Endometrial microvascular endothelial cells (primary cell): Measurements from ENCODE around the gene EXD1. TPM values are rescaled to one million over a fixed set of nuclear protein-coding genes. Genes with fewer than 3 reads are reported as not detected.
"Not testable (repeated sequence)": the region's sequence is repeated elsewhere in the genome, so short reads cannot be mapped to it uniquely, and the experiment has no call there.

Source experiments
- in situ Hi-C: cut with HindIII; loops from 2 replicates; pipeline ENCODE4 v1.10.0; 2017; ENCODE audit warnings: low sequenced_read_pairs, low pct_unique_long_range_greater_than_20kb; ENCODE audit errors: inconsistent ontology term
- total RNA-seq: library from RNA; depleted of rRNA; stranded (reverse); fragments of >200 nt; gene quantifications from one replicate; pipeline ENCODE4 v1.2.3, GENCODE V29; 2015; ENCODE audit errors: inconsistent ontology term

Gene EXD1
- total RNA-seq, 1 donor from 2014 or later = not detected

DNA sequence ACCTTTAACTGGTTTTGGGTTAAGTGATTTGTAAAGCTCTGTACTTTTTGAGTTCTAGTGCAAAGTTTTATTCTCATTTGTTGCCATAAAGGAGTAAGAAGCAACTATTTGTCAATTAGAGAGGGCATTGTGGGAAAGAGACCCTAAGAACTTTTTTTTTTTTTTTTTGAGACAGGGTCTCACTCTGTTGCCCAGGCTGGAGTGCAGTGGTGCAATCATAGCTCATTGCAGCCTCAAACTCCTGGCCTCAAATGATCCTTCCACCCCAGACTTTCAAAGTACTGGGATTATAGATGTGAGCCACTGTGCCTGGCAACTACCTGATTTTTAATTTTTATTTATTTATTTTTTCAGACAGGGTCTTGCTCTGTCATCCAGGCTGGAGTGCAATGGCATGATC is 5.4 kb upstream of the EXD1 start:
- in situ Hi-C loops = no loop called here

DNA sequence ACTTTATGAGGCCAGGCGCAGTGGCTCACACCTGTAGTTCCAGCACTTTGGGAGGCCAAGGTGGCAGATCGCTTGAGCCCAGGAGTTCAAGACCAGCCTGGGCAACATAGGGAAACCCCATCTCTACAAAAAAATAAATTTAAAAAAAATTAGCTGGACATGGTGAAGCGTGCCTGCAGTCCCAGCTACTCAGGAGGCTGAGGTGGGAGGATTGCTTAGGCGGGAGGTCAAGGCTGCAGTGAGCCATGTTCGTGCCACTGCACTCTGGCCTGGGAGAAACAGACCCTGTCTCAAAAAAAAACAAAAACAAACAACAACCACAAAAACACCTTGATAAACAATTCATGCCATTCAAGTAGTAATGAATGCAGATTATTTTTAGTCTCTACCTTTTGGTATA is 4.7 kb upstream of the EXD1 start:
- in situ Hi-C loops = not testable (repeated sequence)

DNA sequence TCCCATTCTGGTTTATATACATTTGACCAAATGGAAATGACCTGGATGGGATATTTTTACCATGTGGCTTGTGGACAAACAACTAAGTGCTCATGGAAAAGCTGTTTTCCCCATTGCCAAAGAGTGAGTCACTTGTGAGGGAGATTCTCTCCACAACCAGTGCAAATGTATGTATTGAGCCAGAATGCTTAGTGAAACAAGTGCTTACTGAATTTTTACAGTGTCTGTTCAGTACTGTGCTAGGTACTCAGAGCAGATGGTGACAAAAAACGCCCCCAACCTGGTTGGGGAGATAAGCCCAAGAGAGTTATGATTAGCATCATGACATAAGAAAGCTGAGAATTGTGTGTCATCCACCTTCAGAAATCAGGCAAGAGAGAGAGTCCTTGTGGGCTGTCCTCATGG is 2.8 kb upstream of the EXD1 start:
- in situ Hi-C loops = no loop called here

DNA sequence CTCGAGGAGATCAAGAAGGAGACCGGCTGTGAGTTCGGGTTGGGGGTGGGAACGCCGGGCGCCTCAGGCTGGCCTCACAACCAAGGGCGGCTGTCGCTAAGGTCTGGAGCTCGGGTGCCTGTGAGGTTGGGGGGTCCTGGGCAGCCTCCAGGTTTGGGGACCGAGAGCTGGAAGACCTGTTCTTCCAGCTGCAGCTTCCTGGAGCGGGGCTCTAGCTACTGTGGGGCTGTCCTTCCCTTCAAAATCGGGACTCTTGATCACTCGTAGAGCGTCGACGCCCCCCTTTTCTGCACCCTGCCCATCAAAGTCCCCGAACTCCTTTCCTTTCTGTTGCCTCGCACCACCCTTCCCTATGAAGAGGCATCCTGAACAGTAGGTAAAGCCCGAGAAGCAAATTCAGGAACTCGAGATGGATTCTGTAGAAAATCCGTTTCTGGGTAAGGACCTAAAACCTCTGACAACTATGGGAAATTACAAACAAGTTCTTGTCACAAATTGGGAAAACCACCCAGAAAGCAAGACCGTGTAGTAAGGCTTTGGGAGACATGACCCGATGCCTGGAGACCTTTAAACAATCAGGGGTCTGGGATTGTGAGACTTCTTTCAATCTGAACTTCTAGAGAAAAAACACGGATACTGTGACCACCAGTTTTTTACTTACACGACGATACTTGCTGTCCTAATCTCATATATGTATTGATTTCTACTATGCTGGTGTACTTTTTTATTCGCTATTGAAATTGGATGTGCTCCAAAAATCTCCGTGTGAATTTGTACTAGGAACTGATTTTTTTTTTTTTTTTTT is 1.1 kb upstream of the EXD1 start:
- in situ Hi-C loops = no loop called here

DNA sequence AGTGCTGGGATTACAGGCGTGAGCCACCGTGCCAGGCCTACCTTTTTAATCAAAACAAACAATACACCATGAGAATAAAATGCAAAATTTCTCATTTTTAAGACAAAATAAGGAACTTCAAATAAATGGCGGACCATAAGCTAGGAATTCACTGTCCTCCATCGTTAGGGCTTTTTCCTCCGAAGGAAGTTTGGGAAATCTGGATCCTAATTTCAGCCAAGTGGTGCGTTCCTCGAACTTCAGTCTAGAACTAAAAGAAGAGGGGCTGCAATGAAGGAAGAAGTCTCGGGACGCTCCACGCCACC is 260 bp downstream of the EXD1 start:
- in situ Hi-C loops = no loop called here

DNA sequence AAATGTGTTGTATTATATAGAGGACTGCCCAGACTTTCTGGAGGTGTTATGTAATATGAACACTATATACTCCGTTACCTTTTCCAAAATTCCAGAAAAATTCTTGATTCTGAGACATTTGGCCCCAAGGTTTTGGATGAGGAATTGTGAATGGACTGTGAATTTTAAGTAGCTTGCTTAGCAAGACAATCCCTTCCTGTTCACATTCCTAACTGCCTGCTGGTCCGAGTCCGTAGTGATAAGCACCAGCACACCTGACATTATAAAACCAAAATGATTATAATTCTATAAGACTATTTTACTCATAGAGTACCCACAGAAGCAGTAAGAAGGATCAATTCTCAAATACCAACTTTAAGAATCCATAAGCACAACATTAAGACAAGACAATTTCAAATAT is 11.2 kb downstream of the EXD1 start:
- in situ Hi-C loops = no loop called here

DNA sequence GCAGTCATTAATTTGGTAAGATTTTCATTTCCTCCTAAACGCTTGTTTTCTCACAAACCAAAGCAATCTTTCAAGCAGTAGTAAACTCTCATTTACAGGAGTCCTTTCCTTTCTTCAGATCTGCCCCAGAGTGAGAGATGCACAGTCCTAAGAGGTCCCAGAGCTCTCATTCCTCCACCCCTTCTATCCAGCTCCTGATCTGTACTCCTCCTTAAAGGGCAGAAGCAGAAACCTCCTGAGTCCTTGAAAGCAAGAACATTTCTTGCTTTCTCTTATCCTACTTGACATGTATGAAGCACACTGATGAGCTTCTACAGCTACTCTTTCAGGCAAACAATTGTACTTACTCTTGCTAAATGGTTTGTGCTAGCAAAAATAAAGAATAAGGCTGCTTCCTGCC is 11.7 kb downstream of the EXD1 start:
- in situ Hi-C loops = no loop called here

DNA sequence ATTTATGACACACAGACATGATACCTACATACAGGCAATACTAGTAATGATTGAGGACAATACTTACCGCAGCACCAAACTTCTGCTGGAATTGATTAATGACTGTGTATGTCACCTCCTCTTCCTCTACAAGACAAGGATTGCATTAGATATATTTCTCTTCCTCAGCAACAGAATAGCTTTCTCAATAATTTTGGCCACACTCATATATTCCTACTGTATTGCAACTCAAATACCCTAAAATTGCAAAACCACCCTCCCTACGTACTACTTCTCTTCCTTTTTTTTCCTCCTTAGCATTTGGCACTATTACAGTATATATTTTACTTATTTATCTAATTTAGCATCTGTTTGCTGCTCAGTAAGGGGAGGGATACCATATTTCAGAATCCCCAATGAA is 14.8 kb downstream of the EXD1 start:
- in situ Hi-C loops = no loop called here

DNA sequence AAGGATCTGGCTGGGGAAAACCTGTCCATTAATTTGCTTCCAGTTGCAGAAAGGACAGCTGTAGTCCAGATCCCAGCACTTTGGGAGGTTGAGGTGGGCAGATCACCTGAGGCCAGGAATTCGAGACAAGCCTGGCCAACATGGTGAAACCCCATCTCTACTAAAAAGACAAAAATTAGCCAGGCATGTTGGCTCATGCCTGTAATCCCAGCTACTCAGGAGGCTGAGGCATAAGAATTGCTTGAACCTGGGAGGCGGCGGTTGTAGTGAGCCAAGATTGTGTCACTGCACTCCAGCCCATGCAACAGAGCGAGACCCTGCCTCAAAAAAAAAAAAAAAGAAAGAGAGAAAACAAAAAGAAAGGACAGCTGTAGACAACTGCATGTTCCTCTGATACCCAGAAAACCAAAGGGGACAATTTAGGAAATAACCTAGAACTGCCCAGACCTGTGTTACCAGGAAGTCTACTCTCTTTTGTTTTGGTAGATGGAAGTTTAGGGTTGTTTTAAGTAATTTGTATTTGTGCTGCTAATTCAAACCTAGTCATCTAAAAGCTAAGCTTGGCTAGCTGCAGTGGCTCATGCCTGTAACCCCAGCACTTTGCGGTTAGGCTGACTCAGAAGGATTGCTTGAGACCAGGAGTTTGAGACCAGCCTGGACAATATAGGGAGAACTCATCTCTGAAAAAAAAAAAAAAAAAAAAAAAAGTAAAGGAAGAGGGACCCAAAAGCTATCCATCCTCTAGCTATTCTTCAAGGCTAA is 22.7 kb downstream of the EXD1 start:
- in situ Hi-C loops = no loop called here

DNA sequence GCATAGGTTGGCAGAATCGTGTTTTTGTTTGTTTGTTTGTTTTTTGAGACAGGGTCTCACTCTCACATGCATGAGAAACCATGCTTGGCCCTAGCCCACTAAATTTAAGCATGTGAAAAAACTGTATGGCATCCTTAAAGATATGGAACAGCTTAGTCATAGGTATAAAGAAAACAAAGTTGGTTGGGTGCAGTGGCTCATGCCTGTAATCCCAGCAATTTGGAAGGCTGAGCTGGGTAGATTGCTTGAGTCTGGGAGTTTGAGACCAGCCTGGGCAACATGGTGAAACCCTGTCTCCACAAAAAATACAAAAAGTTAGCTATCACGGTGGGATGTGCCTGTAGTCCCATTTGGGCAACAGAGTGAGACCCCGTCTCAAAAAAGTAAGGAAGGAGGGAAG is 25.2 kb downstream of the EXD1 start:
- in situ Hi-C loops = no loop called here

DNA sequence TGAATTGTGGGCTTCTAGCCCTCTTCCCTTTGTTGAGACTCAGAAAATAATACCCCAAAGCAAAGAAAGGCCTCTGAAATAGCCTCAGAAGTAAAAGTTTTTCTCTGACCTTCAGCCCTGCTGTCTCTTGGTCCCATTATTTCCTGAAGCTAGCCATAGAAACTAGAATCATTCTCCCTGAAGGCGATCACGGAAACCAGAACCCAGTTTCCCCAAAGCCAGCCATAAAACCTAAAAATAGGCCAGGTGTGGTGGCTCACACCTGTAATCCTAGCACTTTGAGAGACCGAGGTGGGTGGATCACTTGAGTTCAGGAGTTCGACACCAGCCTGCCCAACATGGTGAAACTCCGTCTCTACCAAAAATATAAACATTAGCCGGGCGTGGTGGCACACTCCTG is 27.2 kb downstream of the EXD1 start:
- in situ Hi-C loops = no loop called here

DNA sequence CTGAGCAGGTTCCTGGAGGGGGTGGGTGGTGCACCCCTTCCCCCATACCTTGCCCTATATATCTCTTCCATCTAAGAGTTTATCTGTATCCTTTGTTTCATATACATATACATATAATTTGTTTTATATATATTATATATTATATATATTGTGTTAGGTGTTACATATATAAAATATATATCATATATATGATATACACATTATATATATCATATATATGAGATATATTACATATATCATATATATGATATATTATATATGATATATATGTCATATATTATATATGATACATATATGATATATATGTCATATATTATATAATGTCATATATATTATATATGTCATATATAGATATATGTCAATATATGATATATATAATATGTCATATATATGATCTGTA is 31.1 kb downstream of the EXD1 start:
- in situ Hi-C loops = no loop called here

DNA sequence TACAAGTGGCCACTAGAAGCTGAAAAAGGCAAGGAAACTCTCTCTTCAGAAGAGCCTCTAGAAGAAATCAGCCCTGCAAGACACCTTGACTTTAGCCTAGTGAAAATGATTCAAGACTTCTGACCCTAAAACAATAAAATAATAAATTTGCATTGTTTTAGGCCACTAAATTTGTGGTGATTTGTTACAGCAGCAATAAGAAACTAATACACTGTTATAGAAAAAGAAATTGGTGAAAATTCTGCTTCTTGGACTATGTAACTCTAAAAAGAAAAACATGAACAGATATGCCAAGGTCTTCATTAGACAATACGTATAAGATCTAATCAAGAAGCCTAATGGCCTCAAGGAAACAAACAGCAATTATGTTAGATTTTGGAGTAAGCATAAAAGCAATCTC is 36.1 kb downstream of the EXD1 start:
- in situ Hi-C loops = no loop called here

DNA sequence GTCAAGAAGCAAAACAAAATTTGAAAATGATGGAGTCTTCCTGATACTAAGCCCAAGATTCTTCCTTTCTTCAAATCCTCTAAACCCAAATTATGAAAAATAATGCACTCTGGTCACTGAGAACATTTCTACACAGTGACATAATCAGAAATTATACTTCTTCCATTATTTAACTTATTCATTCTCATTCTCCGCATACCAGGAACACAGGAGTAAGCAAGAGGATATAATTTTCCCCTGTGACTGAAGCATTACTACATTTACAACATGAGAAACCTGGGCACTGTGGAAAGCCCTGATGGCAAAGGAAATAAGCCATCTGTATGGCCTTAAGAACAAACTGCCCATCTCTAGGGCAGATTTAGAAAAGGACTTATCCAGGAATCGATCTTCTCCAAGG is 47.0 kb downstream of the EXD1 start:
- in situ Hi-C loops = no loop called here

DNA sequence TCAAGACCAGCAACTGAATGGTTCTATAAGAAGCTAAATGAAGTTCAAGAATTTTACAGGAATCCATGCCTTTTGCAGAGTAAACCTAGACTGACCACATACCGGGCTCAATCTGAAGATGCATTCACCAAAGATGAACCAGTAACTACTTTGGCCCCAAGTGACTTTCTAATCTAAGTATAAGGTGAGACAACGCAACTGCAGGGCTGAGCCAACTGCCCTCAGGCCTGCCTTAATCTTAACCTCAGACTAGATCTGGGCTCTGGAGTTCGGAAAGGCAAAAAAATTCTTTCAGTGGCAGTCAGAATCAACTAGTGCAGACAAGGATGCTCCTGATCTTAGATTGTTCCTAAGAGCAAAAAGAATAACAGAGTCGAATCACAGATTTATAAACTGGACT is 48.3 kb downstream of the EXD1 start:
- in situ Hi-C loops = no loop called here

DNA sequence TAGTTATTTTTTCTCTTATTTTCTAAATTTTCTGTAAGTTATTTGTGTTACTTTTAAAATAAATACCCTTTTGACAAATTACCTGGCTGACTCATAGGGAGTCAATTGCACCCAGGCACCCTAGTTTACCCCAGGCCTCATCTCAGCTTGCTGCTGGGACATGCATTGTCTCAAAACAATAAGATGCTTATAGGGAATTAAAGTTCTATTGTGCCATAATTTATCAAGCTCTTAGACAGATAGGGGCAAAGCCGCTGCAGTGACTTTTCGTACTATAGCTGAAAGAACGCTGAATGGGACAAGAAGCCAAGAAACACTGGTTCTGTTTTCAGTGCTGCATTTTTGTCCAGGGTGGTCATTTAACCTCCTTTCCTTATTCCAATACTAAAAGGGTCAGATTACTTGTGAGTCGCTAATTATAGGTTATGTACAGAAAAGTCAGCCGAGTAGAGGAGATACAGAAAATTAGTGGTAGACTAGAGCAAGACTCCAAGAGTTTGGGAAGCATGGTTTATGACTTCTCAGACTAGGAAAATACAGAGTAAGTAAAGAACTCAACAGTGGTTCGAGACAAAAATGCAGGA is 50.3 kb downstream of the EXD1 start:
- in situ Hi-C loops = no loop called here

DNA sequence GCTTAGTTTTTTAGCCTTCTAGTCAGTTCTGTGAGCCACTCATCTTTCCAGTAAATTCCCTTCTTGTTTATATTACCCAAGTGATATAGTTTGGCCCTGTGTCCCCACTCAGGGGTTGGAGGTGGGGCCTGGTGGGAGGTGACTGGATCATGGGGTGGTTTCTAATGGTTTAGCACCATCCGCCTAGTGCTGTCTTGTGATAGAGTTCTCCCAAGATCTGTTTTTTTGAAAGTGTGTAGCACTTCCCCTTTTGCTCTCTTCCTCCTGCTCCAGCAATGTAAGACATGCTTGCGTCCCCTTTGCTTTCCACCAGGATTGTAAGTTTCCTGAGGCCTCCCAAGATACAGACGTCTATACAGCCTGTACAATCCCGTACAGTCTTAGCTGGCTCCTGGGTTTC is 60.8 kb downstream of the EXD1 start:
- in situ Hi-C loops = no loop called here

DNA sequence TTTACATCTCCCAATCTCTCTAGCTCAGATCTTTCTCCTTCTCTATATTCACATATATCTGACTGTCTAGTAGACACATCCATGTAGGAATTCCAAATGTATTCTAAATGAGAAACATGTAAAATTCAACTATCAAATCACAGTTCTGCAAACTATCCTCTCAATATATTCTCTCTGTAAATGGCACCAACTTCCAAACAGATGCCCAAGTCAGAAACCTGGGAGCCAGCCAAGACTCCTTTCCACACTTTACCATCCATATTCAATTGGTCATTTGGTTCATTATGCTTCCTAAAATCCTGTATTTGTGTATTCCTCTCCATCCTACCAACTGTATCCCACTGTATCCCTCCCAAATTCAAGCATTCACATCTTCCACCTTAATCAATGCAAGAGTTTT is 61.5 kb downstream of the EXD1 start:
- in situ Hi-C loops = no loop called here

DNA sequence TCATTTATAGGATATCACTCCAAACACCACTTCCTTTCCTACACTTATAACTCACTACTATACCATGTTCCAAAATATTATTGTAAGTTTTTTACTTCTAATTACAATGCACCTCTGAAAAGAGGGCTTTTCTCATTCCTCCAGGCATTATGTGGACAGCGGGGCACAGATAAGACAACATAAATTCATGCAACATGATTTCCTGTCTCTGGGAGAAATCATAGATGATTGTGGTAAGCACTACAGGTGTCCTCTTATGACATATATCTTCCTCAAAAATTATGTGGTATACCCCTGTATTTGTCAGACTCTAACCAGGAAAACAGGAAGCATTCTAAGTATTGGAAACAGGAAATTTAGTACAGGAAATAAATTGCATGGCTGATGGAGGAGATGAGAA is 68.8 kb downstream of the EXD1 start:
- in situ Hi-C loops = no loop called here

DNA sequence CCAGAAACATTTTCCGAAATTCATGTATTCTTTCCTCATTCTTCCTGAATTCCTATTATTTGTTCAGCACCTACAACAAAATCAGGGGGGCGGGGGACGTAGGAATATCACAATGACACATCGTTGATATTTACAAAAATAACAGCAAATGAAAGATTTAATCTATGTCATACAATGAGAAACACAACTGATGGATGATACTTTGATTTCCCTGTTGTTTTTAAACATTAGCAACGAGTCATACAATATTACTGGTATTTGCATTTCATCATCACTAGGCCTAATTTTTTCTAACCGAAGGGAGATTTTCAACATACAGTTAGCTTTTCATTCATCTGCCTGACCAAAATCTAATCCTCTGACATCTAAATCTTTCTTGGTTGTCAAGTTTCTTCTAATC is 69.2 kb downstream of the EXD1 start:
- in situ Hi-C loops = no loop called here
